Measurements from ENCODE around the gene SMARCA1. TPM values are rescaled to one million over a fixed set of nuclear protein-coding genes. Genes with fewer than 3 reads are reported as not detected.

Gene SMARCA1
- total and polyA plus RNA-seq, 2 donors (not counting 1 experiment from before 2014, with no cell fraction given): 0.07 to 0.39 TPM

DNA sequence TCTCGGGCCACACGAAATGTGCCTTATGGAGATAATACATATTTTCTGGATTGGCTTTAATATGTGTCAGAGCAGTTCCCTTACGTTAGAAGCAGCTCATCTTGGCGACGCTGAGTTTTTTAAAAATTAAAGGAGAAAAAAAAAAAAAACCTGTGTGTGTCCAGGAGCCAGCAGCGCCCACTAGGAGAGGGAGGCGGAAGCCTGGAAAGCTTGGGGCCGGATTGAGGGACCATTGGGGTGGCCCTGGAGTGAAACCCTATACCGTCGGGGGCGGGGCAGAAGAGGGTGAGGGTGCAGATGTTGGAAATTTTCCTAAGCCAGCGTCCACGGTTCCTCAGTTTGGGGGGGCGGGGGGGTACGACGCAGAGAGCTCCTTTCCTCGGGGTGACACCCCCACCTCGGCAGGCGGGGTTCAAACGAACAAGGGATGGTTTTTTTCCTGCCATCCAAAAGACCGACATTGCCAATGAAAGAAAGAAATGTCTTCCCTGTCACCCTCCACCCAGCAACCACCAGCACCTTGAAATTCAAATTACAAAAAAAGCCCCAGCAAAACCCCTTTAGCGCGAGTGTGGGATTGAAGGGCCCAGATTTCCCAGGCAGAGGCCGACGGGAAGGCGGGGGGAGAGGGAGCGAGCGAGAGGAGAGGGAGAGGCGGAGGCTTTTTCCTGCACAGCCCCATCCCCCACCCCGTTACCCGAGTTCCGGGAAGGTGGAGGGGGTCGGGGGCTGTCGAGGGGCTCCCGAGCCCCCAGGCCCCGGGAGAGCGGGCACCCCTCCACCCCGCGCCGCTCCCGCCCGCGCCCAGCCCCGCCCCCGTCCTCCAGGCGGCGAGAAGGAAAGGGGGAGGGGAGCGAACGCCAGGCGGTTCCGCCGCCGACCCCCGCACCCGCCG is 859 bp downstream of the SMARCA1 start:
- POLR2A ChIA-PET: no interaction called here
- H3K9me3 ChIP-seq (ENCODE audit: control extremely low read depth in 1 of 3, control insufficient read depth in 2 of 3, insufficient read depth in 1 of 3, low read length in 2 of 3): peaks cover 0 to 5% (median 0%) of the 10 kb centered on the region in 3 donors
- peak overlapping the region in 4 of 5 experiments; percentile 49 to 64 (median 58) for H3K4me3 ChIP-seq (ENCODE audit: control extremely low read depth in 1 of 5, extremely low read depth in 1 of 5, insufficient read depth in 1 of 5, low read depth in 2 of 5, low read length in 4 of 5)
- H3K79me2 ChIP-seq (ENCODE audit: control insufficient read depth, insufficient read depth, low read length): no peaks in the 10 kb centered on the region
- H3K27ac ChIP-seq (ENCODE audit: low read length in 2 of 2): no peak overlapping the region
- no peaks in the 10 kb centered on the region for H3K36me3 ChIP-seq (replicated peaks in 1 of 2; ENCODE audit: control extremely low read depth in 1 of 2, control insufficient read depth in 1 of 2, extremely low read depth in 1 of 2, insufficient read depth in 2 of 2, low read length in 1 of 2)
- H3K27me3 ChIP-seq (replicated peaks in 1 of 4; ENCODE audit: control extremely low read depth in 1 of 4, control insufficient read depth in 3 of 4, insufficient read depth in 4 of 4, low read length in 3 of 4): peaks cover 0 to 12% (median 4%) of the 10 kb centered on the region in 4 experiments
- WGBS (ENCODE audit: insufficient coverage): no CpG with 5 or more reads among the region's 56 CpGs
- peak overlapping the region; percentile 66 for H3K9ac ChIP-seq (ENCODE audit: low read length)
- ATAC-seq (ENCODE audit: low read depth) (peak; percentile 21), DNase-seq (peak; percentile 12)
- intact Hi-C loops (cut with micrococcal nuclease): loop anchor here (1.0 kb wide), 1 partner anchor 38 kb away; no protein-coding TSS in a partner anchor
- no peak overlapping the region for H3K27ac Mint-ChIP-seq
- CTCF ChIA-PET: no interaction called here
- H3K4me1 ChIP-seq (ENCODE audit: control insufficient read depth in 2 of 2, insufficient read depth in 2 of 2, low read length in 2 of 2): peaks cover 4 to 6% of the 10 kb centered on the region in 2 donors
- H3K4me3 Mint-ChIP-seq: peak overlapping the region; percentile 84
- H3K9me3 Mint-ChIP-seq (ENCODE audit: insufficient read depth): peaks cover 2% of the 10 kb centered on the region
- no peak for TF ChIP-seq EZH2 (IDR thresholded peaks at IDR 0.05; ENCODE audit: borderline replicate concordance, insufficient read depth, low read depth, low read length, poor library complexity, severe bottlenecking)
- TF ChIP-seq, protein P1, sequence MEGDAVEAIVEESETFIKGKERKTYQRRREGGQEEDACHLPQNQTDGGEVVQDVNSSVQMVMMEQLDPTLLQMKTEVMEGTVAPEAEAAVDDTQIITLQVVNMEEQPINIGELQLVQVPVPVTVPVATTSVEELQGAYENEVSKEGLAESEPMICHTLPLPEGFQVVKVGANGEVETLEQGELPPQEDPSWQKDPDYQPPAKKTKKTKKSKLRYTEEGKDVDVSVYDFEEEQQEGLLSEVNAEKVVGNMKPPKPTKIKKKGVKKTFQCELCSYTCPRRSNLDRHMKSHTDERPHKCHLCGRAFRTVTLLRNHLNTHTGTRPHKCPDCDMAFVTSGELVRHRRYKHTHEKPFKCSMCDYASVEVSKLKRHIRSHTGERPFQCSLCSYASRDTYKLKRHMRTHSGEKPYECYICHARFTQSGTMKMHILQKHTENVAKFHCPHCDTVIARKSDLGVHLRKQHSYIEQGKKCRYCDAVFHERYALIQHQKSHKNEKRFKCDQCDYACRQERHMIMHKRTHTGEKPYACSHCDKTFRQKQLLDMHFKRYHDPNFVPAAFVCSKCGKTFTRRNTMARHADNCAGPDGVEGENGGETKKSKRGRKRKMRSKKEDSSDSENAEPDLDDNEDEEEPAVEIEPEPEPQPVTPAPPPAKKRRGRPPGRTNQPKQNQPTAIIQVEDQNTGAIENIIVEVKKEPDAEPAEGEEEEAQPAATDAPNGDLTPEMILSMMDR (IDR thresholded peaks at IDR 0.05): no peak
- H2AFZ ChIP-seq (ENCODE audit: insufficient read depth, low read depth, low read length, poor library complexity, severe bottlenecking): peak overlapping the region; percentile 73
- no peaks in the 10 kb centered on the region for H4K20me1 ChIP-seq (ENCODE audit: control insufficient read depth, insufficient read depth, low read length, poor library complexity, severe bottlenecking)
- H3K27me3 Mint-ChIP-seq: peaks cover 20% of the 10 kb centered on the region
- H3K4me2 ChIP-seq (replicated peaks; ENCODE audit: low read depth, low read length, poor library complexity, severe bottlenecking): peak overlapping the region; percentile 87
- H3K4me1 Mint-ChIP-seq: peaks cover 8% of the 10 kb centered on the region

- peaks cover 0 to 12% (median 4%) of the 10 kb centered on the region in 4 experiments for H3K27me3 ChIP-seq (replicated peaks in 1 of 4; ENCODE audit: control extremely low read depth in 1 of 4, control insufficient read depth in 3 of 4, insufficient read depth in 4 of 4, low read length in 3 of 4)
- H3K27ac Mint-ChIP-seq: no peak overlapping the region
- H3K4me1 Mint-ChIP-seq: peaks cover 8% of the 10 kb centered on the region
- no peak overlapping the region for H3K4me3 Mint-ChIP-seq
- H3K27me3 Mint-ChIP-seq: peaks cover 24% of the 10 kb centered on the region
- H3K9ac ChIP-seq (ENCODE audit: low read length): no peak overlapping the region
- TF ChIP-seq, protein P1 (IDR thresholded peaks at IDR 0.05): no peak
- no peak for TF ChIP-seq EZH2 (IDR thresholded peaks at IDR 0.05; ENCODE audit: borderline replicate concordance, insufficient read depth, low read depth, low read length, poor library complexity, severe bottlenecking)
- H4K20me1 ChIP-seq (ENCODE audit: control insufficient read depth, insufficient read depth, low read length, poor library complexity, severe bottlenecking): no peaks in the 10 kb centered on the region
- H3K36me3 ChIP-seq (replicated peaks in 1 of 2; ENCODE audit: control extremely low read depth in 1 of 2, control insufficient read depth in 1 of 2, extremely low read depth in 1 of 2, insufficient read depth in 2 of 2, low read length in 1 of 2): no peaks in the 10 kb centered on the region
- POLR2A ChIA-PET: no interaction called here
- intact Hi-C loops (cut with micrococcal nuclease): no loop called here
- no peaks in the 10 kb centered on the region for H3K79me2 ChIP-seq (ENCODE audit: control insufficient read depth, insufficient read depth, low read length)
- H2AFZ ChIP-seq (ENCODE audit: insufficient read depth, low read depth, low read length, poor library complexity, severe bottlenecking): no peak overlapping the region
- CTCF ChIA-PET: no interaction called here
- peaks cover 2% of the 10 kb centered on the region for H3K9me3 Mint-ChIP-seq (ENCODE audit: insufficient read depth)
- WGBS (ENCODE audit: insufficient coverage): no CpG with 5 or more reads among the region's 3 CpGs
- DNase-seq (no peak), ATAC-seq (ENCODE audit: low read depth) (no peak)
- peaks cover 4 to 6% of the 10 kb centered on the region in 2 donors for H3K4me1 ChIP-seq (ENCODE audit: control insufficient read depth in 2 of 2, insufficient read depth in 2 of 2, low read length in 2 of 2)
- H3K4me3 ChIP-seq (ENCODE audit: control extremely low read depth in 1 of 5, extremely low read depth in 1 of 5, insufficient read depth in 1 of 5, low read depth in 2 of 5, low read length in 4 of 5): no peak overlapping the region
- no peak overlapping the region for H3K4me2 ChIP-seq (replicated peaks; ENCODE audit: low read depth, low read length, poor library complexity, severe bottlenecking)
- H3K9me3 ChIP-seq (ENCODE audit: control extremely low read depth in 1 of 3, control insufficient read depth in 2 of 3, insufficient read depth in 1 of 3, low read length in 2 of 3): peaks cover 0 to 5% (median 0%) of the 10 kb centered on the region in 3 donors
- no peak overlapping the region for H3K27ac ChIP-seq (ENCODE audit: low read length in 2 of 2)
These were observed 3.1 kb downstream of the SMARCA1 start for GRCh38 chrX:129520151-129520550.
